ENCODE data around the gene TSKS.

GRCh38 chr19:49718991-49719390 is 44.1 kb downstream of the TSKS start:
- TF ChIP-seq CTCF (IDR thresholded peaks at IDR 0.05) (no peak), POLR2A (IDR thresholded peaks at IDR 0.05) (no peak)

All from testis (tissue), 2 donors.